Epithelial cell of prostate (primary cell): Measurements from ENCODE around the gene RTP3.
A peak's percentile ranks its signal among the peaks of the same experiment; 100 is the strongest.
"Not testable (repeated sequence)": the region's sequence is repeated elsewhere in the genome, so short reads cannot be mapped to it uniquely, and the experiment has no call there.

Source experiments
- DNase-seq: peaks from one replicate; pipeline ENCODE4 v3.0.0-alpha.2; 2011; ENCODE audit warnings: low read depth, low spot score
- H3K27ac ChIP-seq: fragments of 450-650 bp; 2 replicates; pipeline ENCODE4 v1.5.1; 2017; ENCODE audit warnings: mild to moderate bottlenecking

RTP3 gene

GRCh38 chr3:46512191-46512749, 14.5 kb downstream of the RTP3 start:
- no peak overlapping the region for H3K27ac ChIP-seq
- DNase-seq = no peak

- H3K27ac ChIP-seq = peak overlapping the region; percentile 69
- no peak for DNase-seq
Measured at GRCh38 chr3:46516521-46516920, 18.7 kb downstream of the RTP3 start.

- H3K27ac ChIP-seq = peak overlapping the region; percentile 69
- peak; percentile 64 for DNase-seq
Measured at GRCh38 chr3:46517016-46517783, 19.4 kb downstream of the RTP3 start.

- H3K27ac ChIP-seq = peak overlapping the region; percentile 69
- no peak for DNase-seq
Measured at GRCh38 chr3:46517784-46518181, 20.0 kb downstream of the RTP3 start.

GRCh38 chr3:46519952-46520351, 22.2 kb downstream of the RTP3 start:
- H3K27ac ChIP-seq = no peak overlapping the region
- DNase-seq = no peak

GRCh38 chr3:46520531-46520930, 22.8 kb downstream of the RTP3 start:
- no peak overlapping the region for H3K27ac ChIP-seq
- DNase-seq = no peak

GRCh38 chr3:46521096-46521495, 23.3 kb downstream of the RTP3 start:
- no peak overlapping the region for H3K27ac ChIP-seq

GRCh38 chr3:46522201-46522600, 24.4 kb downstream of the RTP3 start:
- H3K27ac ChIP-seq, DNase-seq: not testable (repeated sequence)

More at GRCh38 chr3:46521096-46521495, 23.3 kb downstream of the RTP3 start:
- DNase-seq = no peak

- no peak overlapping the region for H3K27ac ChIP-seq
- no peak for DNase-seq
Measured at GRCh38 chr3:46523556-46523955, 25.8 kb downstream of the RTP3 start.

- no peak overlapping the region for H3K27ac ChIP-seq
- no peak for DNase-seq
Measured at GRCh38 chr3:46524008-46524407, 26.2 kb downstream of the RTP3 start.

- no peak overlapping the region for H3K27ac ChIP-seq
- DNase-seq = no peak
Measured at GRCh38 chr3:46524832-46525231, 27.1 kb downstream of the RTP3 start.

- no peak for DNase-seq
- H3K27ac ChIP-seq = no peak overlapping the region
Measured at GRCh38 chr3:46527239-46527638, 29.5 kb downstream of the RTP3 start.

GRCh38 chr3:46533091-46533490, 35.3 kb downstream of the RTP3 start:
- no peak for DNase-seq
- no peak overlapping the region for H3K27ac ChIP-seq

GRCh38 chr3:46535746-46536145, 38.0 kb downstream of the RTP3 start:
- H3K27ac ChIP-seq = no peak overlapping the region
- DNase-seq = no peak

GRCh38 chr3:46536758-46537157, 39.0 kb downstream of the RTP3 start:
- H3K27ac ChIP-seq = no peak overlapping the region
- DNase-seq = no peak

GRCh38 chr3:46537316-46537715, 39.5 kb downstream of the RTP3 start:
- no peak for DNase-seq
- H3K27ac ChIP-seq = no peak overlapping the region

GRCh38 chr3:46537779-46538178, 40.0 kb downstream of the RTP3 start:
- DNase-seq = no peak
- no peak overlapping the region for H3K27ac ChIP-seq

- H3K27ac ChIP-seq = not testable (repeated sequence)
Measured at GRCh38 chr3:46538425-46538802, 40.6 kb downstream of the RTP3 start.

GRCh38 chr3:46538803-46539442, 41.1 kb downstream of the RTP3 start:
- no peak for DNase-seq
- H3K27ac ChIP-seq = no peak overlapping the region

More at GRCh38 chr3:46538425-46538802, 40.6 kb downstream of the RTP3 start:
- not testable (repeated sequence) for DNase-seq

GRCh38 chr3:46539443-46540005, 41.7 kb downstream of the RTP3 start:
- DNase-seq = no peak
- no peak overlapping the region for H3K27ac ChIP-seq

- no peak for DNase-seq
- no peak overlapping the region for H3K27ac ChIP-seq
Measured at GRCh38 chr3:46540550-46540949, 42.8 kb downstream of the RTP3 start.
